HG02884 (cell line): ENCODE results near the gene USP21.
A peak's percentile ranks its signal among the peaks of the same experiment; 100 is the strongest.
"Not testable (repeated sequence)": the region's sequence is repeated elsewhere in the genome, so short reads cannot be mapped to it uniquely, and the experiment has no call there.

Experiments
- ATAC-seq: cut with Tn5 transposase; IDR thresholded peaks from one replicate; pipeline ENCODE4 v1.9.1; 2021; ENCODE audit warnings: mild to moderate bottlenecking, moderate library complexity; ENCODE audit not compliant: unreplicated experiment

The USP21 gene, protein sequence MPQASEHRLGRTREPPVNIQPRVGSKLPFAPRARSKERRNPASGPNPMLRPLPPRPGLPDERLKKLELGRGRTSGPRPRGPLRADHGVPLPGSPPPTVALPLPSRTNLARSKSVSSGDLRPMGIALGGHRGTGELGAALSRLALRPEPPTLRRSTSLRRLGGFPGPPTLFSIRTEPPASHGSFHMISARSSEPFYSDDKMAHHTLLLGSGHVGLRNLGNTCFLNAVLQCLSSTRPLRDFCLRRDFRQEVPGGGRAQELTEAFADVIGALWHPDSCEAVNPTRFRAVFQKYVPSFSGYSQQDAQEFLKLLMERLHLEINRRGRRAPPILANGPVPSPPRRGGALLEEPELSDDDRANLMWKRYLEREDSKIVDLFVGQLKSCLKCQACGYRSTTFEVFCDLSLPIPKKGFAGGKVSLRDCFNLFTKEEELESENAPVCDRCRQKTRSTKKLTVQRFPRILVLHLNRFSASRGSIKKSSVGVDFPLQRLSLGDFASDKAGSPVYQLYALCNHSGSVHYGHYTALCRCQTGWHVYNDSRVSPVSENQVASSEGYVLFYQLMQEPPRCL

GRCh38 chr1:161159087-161159912, at the start of gene USP21:
Gene USP21, plus strand, starts transcription at chr1:161159500. Its CDS starts 1,141 bp downstream, at chr1:161160641.
- ATAC-seq, result peak; percentile 92

GRCh38 chr1:161111117-161111516, 48.2 kb upstream of the USP21 start:
- ATAC-seq, result no peak

- ATAC-seq, result no peak
Measured at GRCh38 chr1:161111527-161111926, 47.8 kb upstream of the USP21 start.

- no peak for ATAC-seq
Measured at GRCh38 chr1:161113915-161114314, 45.4 kb upstream of the USP21 start.

- ATAC-seq, result no peak
Measured at GRCh38 chr1:161114556-161114955, 44.7 kb upstream of the USP21 start.

GRCh38 chr1:161115132-161115711, 44.1 kb upstream of the USP21 start:
- no peak for ATAC-seq

DNA sequence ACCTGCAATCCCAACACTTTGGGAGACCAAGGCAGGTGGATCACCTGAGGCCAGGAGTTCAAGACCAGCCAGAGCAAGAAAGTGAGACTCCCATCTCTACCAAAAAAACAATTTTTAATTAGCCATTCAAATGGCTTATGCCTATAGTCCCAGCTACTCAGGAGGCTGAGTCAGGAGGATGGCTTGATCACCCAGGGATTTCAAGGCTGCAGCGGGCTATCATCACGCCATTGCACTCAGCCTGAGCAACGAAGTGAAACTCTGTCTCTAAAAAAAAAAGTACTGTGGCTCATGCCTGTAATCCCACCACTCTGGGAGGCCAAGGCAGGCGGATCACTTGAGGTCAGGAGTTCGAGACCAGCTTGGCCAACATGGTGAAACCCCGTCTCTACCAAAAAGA, 43.3 kb upstream of the USP21 start:
- ATAC-seq, result not testable (repeated sequence)

GRCh38 chr1:161117759-161118581, 41.3 kb upstream of the USP21 start, which contains the start of the genes NIT1 and PFDN2:
Gene NIT1, plus strand, starts transcription at chr1:161118105. Its CDS starts 72 bp downstream, at chr1:161118177.
Gene PFDN2, minus strand, starts transcription at chr1:161118037. Its CDS starts 11 bp downstream, at chr1:161118026.
- ATAC-seq, result peak; percentile 74

DNA sequence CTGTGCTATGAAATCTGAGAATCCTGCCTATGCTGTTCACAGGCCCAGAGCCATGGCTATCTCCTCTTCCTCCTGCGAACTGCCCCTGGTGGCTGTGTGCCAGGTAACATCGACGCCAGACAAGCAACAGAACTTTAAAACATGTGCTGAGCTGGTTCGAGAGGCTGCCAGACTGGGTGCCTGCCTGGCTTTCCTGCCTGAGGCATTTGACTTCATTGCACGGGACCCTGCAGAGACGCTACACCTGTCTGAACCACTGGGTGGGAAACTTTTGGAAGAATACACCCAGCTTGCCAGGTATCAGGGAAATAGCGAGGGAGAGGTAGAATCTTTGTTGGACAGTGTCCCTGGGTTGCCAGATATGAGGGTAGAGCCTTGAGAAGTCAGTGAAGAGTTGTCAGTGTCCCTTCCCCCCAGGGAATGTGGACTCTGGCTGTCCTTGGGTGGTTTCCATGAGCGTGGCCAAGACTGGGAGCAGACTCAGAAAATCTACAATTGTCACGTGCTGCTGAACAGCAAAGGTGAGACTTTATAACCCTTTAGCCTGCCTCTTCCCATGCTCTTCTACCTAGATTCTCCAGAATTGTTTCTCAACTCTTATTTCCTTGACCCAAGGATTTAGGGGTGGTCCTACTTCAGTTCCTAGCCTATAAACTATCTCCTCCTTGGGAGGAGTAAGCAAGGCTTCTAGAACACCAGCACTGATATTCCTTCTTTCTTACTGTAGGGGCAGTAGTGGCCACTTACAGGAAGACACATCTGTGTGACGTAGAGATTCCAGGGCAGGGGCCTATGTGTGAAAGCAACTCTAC, 40.0 kb upstream of the USP21 start:
- ATAC-seq, result peak; percentile 39

DNA sequence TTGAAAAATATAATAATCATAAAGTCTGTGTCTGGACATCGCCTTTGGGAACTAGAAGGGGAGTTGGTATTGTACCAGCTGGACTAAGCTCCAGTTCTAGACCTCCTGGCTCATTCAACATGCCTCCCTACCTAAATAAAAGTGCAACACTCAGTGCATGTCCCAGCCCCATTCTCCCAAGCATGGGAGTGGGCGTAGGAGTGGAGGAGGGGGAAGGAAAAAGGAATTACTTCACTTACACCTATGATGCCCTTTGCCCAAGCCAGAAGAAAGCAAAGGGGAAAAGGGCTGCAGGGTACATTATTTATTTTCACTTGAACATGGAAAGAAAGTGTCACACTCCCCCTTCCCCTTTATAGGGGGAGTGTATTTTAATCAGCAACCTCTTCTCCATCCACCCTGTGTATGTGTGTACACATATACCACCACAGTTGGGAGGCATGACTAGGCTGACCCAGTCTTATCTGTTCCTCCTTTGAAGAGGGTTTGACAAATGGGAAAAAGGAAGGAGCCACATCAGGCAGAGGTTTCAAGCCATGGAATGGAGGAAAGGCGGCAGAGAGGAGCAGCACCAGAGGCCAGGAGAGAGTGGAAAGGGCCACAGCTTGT, 38.2 kb upstream of the USP21 start:
- no peak for ATAC-seq

DNA sequence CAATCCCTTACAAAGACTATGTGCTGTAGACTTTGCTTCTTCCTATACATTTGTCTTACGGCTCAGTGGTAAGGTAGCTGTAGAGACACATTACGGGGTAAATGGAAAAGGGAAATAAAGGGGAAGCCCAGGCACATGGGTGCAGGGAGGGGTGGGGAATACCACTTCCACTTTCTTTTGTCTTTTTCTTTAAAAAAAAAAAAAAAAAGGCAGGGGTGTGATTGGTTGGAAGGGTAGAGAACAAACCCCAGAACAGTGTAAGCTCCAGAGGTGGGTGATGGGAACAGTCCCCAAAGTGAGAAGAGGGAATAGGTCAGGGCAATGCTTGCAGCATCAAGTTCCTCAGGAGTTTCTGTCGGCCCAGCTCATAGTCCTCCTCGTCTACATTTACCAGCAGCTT, 37.5 kb upstream of the USP21 start:
- no peak for ATAC-seq

DNA sequence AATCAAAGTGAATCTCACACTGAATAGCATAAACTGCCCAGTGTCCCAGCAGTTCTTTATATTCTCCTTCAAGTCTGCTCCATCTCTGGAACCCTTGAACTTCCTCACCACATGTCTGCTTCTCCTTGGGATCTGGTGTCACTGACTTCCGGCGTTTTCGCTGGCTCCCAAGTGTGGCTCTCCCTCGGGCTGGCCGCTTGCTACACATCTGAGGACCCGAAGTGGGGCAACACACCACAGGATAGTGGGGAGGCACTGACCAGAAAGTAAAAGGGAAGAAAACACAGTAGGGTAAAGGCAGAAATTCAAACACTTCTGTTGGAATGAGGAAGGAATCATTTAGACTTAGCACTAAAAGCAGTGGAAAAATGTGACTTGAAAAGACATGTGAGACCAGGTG, 36.3 kb upstream of the USP21 start:
- no peak for ATAC-seq

DNA sequence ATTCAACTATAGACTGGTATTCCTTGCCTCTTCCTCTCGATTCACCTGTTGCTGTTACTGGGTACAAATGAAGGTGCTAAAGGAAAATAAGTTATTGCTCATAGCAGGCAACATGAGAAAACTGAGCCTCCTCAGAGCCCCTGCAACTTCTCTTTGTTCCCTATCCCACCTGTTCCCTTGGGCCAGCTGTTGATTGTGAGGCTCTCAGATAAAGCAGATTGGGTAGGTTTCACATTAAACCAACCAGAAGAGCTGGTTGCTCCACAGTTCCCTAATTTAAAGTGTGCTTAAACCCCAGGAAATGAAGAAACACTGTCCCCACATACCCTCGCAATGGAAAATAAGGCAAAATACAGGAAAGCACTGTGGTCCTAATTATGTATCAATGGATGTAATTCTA, 31.7 kb upstream of the USP21 start:
- ATAC-seq, result no peak

DNA sequence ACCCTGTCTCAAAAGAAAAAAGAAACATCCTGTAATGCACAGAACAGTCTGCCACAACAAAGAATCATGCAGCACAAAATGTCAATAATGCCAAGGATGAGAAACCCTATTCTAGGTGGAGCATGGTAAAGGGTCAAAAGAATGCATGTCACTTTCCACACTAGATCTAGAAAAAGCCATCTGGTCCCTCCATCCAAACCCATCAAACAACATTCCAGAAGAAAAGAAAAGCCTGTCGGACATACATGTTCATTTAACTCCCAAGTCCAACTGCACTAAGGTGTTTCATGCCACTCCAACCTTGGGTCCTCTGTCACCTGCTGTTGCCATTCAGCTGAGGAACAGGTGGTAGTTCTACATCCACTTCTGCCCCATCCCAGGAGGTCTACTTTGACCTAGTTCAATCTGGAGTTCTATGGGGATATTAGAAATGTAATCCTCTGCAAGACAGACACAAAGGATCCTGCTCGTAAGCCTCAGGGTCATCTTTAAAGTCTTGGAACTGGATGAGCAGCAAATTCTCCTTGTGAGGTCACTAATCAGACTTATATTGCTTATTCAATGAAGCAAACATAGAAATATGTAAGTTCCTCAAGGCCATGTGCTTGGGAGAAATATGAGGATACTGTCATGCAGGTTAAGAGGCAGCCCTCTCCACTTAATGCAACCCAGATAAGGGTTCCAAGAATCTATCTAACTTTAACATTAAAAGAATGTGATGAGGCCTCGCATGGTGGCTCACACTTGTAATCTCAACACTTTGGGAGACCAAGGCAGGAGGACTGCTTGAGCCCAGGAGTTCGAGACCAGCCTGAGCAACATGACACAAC, 30.5 kb upstream of the USP21 start:
- no peak for ATAC-seq

- ATAC-seq, result no peak
Measured at GRCh38 chr1:161130266-161130665, 29.0 kb upstream of the USP21 start.

DNA sequence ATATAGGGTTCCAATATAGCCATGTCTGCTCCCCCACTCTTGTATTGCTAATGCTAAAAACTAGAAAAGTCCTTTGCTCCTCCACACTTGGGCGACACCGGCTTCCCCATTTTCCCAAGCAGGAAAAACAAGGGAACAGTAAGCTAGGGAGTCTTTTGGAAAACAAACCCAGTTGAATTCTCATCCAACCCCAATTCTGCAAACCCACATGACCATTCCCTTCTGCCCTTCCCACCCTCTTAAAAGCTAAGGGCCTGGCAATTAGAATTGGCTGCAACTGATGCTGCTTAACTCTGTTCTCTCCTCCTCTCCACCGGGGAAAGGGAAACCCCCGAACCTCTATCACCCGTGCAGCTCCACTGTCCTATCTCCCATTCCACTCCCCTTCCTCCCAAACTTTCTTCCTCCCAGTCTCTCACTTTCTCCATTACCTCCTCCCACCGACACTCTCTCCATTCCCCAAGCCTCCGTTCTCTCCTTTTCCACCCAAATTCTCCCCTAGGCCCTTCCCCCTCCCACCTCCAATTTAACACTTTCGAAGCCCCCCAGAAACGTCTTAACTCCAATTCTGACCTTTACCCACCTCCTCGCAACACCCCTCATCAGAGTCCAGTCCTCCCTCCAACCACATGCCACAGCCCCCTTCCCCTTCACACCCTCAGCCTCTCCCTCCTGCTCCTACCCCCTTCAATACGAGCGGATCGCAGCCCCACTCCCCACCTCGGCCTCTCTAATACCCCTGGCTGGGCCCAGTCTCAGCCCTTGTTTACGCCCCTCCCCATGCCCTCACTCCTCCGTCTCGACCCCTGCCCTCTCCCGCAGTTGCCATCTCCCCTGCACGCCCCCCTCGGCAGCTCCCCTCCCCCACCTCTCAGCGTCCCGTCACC, 27.5 kb upstream of the USP21 start:
- no peak for ATAC-seq
